DMS79 treated with DMSO at 0.1 percent for 48 hours (cell line): ENCODE measurements around the gene PRPF19.

ENCODE experiments used
- DNase-seq: peaks from one replicate; lab custom pipeline; 2025; lab: John Stamatoyannopoulos, UW

PRPF19 gene

DNA sequence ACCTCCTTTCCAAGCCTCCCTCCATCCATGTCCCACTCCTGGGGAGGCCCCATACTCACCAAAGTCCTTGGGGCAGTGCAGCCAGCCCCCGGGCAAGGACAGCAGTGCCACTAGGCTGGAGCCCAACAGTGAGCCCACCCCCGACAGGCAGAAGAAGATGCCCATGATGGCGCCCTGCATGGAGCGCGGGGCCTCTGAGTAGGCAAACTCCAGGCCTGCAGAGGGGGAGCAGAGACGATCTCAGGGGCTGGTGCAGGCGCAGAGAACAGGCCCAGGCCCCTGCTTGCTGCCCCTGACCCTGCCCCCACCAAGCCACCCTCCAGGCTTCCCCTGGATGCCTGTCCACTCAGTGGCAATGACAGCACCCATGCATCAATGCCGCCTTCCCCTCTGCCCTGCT, 31.4 kb upstream of the PRPF19 start:
- DNase-seq, result no peak

DNA sequence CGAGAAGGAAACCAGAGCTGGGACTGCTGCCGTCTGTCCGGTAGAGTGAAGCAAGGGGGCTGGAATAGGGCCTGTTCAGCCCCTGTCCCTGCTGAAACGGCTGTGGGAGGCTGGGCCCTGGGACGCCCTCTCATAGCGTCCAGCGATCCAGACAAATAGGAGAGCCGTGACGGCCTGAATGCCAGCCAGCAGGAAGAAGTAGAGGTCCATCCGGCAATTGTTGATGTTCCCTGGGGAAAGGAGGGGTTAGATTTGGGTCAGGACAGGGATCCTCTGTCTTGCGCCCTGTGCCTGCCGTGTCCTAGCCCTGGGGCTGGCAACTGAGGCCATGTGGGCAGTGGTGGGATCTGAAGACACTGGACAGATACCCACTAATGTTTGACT, 30.8 kb upstream of the PRPF19 start:
- DNase-seq, result no peak

DNA sequence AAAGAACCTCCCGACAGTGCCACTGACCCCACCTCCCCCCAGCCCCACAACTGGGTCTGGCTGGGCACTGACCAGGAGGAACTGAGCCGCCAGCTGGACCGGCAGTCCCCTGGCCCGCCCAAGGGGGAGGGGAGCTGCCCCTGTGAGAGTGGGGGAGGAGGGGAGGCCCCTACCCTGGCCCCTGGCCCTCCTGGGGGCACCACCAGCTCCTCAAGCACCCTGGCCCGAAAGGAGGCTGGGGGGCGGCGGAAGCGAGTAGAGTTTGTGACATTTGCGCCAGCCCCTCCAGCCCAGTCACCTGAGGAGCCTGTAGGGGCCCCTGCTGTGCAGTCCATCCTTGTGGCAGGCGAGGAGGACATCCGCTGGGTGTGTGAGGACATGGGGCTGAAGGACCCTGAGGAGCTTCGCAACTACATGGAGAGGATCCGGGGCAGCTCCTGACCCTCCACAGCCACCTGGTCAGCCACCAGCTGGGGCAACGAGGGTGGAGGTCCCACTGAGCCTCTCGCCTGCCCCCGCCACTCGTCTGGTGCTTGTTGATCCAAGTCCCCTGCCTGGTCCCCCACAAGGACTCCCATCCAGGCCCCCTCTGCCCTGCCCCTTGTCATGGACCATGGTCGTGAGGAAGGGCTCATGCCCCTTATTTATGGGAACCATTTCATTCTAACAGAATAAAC, 30.2 kb upstream of the PRPF19 start:
- no peak for DNase-seq

DNA sequence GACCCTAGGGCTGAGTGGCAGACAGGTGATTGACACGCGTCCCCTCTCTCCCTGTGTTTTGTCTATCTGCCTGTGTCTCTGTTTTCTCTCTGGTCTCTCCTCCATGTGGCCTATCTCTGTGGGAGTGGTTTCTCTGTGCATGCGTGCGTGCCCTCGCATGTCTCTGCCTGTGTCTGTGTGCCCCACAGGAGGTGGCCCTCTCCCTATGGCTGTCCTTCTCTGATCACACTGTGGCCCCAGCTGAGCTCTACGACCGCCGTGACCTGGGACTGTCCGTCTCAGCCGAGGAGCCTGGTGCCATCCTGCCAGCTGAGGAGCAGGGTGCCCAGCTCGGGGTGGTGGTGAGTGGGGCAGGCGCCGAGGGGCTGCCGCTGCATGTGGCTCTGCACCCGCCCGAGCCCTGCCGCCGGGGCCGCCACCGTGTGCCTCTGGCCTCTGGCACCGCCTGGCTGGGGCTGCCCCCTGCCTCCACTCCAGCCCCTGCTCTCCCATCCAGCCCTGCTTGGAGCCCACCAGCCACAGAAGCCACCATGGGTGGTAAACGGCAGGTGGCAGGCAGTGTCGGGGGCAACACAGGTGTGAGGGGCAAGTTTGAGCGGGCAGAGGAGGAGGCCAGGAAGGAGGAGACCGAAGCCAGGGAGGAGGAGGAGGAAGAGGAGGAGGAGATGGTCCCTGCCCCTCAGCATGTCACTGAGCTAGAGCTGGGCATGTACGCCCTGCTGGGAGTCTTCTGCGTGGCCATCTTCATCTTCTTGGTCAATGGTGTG, 29.5 kb upstream of the PRPF19 start:
- no peak for DNase-seq

DNA sequence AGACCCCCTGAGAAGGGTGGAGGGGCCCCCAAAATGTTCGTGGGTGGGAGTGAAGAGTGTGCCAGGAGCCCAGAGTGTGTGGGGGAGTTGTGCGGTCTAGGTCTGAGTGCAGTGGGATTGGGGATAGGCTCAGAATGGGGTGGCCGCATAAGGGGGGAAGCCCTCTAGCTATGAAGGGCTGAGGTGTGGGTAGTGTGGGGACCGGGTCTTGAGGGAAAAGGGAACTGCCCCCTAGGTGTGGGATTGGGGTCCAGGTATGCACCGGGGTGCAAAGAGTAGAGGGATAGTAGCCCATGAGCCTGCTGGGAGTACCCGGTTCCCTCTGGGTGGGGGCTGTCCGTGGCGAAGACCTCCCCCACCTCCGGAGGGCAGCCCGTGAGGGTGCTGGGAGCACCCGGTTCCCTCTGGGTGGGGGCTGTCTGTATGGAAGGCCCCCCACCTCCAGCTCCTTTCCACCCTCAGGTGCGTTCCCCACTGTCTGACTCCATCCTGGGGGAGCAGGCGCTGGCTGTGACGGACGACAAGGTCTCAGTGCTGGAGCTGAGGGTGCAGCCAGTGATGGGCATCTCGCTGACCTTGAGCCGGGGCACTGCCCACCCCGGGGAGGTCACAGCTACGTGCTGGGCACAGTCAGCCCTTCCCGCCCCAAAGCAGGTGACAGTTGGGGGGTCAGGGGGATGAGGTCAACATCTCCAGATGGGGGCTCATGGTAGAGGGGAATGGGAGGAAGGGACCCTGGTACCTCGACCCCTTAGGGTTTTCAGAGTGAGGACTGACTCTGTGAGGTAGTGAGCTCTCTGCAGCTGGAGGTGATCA, 28.6 kb upstream of the PRPF19 start:
- no peak for DNase-seq

DNA sequence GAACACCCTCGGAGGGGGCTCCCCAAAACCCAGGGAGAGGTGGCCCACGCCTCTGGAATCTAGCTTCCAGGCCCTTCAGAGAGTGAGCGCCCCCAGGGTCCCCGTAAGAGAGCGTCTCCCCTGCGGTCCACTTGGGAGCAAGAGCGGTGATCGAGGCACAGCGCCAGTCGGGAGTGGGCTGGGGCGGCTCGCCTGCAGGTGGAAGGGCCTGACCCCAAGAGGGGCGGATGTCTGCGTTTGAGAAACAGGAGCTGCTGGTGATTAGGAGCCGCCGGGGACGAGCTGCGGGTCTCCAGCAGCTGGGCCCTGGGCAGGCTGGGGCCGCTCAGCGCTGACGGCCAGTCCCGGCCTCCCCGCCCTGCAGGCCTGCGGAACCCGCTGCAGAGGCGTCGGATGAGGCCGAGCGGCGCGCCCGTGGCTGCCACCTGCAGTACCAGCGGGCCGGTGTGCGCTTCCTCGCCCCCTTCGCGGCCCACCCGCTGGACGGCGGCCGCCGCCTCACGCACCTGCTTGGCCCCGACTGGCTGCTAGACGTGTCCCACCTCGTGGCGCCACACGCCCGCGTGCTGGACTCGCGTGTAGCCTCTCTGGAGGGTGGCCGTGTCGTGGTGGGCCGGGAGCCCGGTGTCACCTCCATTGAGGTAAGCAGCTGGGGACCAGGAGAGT, 27.9 kb upstream of the PRPF19 start:
- no peak for DNase-seq

DNA sequence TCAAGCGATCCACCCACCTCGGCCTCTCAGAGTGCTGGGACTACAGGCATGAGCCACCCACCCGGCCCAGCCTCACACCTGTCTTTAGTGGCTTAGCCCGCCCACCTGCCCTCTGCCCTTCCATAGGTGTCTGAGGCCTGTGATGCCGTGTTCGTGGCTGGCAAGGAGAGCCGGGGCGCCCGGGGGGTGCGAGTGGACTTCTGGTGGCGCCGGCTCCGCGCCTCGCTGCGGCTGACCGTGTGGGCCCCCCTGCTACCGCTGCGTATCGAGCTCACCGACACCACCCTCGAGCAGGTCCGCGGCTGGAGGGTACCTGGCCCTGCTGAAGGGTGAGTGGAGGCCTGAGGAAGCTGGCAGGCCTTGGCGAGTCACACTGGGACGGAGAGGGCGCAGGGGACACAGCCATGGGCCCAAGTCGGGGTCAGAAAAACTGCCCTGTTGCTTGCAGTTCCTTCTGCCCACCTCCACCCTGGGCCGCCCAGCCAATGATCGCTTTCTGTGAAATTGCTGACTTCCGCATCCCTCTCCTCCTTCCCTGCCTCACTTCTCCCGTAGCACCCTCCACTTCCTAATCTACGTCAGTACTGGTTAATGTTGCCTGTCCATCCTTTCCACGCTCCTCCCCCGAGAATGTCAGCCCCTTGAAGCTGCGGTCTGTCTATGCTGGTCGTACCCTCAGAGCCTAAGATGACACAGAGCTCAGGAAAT, 27.2 kb upstream of the PRPF19 start:
- no peak for DNase-seq

DNA sequence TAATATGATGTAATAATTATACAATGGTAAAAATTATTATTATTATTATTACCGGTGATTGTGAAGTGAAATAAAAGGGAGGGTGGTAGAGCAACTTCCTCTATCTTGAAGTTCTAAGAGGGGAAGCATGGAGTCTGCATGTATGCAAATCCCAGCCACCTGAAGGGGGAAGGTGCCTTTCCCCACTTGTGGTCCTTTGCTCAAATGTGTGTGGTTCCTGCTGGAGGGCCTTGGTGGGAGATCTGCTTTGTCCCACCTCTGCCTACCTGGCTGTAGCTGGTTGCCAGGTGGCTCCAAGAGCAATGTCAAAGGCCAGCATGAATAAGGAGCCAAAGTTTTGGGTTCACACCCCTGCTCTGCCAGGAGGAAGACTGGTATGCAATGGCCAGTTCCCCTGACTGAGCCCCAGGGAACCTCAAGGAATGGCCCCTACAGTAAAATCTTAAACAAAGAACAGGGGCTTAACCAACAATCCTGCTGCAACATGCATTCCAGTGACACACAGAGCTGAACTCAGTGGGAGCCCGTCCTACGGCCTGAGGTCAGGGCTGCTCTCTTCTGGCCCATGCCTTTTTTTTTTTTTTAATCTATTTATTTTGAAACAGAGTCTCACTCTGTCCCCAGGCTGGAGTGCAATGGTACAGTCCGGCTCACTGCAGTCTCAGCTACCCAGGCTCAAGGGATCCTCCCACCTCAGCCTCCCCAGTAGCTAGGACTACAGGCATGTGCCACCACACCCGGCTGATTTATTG, 26.4 kb upstream of the PRPF19 start:
- no peak for DNase-seq

DNA sequence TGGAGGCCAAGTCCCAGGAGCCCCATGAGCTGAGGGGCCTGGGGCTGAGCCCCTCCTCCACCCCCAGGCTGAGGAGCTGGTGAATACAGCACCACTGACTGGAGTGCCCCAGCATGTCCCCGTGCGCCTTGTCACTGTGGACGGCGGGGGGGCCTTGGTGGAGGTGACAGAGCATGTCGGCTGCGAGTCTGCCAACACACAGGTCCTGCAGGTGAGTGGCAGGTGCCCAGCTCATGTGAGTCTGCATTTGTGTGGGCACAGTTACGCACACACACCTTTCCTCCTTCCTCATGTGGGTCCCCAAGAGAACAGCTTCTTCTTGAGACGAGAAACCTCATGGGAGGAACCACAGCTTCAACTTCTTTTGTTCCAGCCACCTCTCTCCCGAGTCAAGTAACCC, 25.5 kb upstream of the PRPF19 start:
- DNase-seq, result no peak

DNA sequence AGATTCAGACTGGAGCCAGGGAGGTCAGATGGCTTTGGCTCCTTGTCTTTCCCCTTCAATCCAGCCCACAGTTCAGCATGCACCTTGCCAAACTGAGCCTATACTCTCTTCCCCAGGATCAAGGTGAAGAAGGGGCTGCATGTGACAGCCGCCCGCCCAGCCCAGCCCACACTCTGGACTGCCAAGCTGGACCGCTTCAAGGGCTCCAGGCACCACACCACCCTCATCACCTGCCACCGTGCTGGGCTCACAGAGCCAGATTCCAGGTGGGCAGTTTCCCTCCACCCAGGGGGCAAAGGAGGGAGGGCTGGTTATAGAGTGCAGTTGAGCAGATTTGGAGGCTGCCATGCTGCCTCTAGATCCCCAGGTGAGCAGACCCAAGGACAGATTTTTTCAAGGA, 24.0 kb upstream of the PRPF19 start:
- no peak for DNase-seq

DNA sequence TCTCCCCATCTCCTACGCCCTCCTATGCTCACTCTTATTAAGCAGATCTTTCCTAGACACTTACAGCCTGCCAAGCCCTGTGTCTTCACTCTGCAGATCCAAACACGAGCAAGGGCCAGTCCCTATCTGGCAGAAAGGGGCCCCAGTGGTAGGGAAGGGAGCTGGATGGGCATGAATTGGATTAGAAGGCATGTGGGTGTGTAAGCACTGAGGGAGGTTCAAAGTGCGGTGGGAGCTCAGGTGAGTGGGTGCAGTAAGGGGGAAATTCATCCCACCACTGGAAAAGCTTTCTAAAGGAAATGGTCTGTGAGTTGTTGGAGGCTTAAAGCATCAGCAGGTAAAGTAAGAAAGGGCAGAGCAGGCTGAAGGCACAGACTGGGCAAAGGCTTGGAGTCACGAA, 23.4 kb upstream of the PRPF19 start:
- no peak for DNase-seq

DNA sequence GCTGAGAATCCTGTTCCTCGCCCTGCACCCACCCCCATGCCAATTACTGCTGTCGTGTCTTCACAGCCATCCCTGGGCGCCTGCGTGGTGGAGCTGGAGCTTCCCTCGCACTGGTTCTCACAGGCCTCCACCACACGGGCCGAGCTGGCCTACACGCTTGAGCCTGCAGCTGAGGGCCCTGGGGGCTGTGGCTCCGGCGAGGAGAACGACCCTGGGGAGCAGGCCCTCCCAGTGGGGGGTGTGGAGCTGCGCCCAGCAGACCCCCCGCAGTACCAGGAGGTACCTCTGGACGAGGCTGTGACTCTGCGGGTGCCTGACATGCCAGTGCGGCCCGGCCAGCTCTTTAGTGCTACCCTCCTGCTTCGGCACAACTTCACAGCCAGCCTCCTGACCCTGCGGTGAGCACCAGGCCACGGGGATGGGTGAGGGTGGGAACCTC, 22.2 kb upstream of the PRPF19 start:
- no peak for DNase-seq

DNA sequence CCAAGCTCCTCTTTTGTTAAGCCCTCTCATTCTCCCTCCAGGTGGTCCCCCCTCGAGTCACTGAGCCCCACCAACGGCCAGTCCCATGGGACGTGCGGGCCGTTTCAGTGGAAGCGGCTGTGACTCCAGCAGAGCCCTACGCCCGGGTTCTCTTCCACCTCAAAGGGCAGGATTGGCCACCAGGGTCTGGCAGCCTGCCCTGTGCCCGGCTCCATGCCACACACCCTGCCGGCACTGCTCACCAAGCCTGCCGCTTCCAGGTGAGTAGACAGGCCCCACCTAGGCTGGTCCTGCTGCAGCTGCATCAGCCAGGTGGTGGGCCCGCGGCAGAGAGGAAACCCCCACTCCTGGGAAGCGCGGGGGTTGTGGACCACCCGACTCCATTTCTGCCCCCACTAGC, 21.2 kb upstream of the PRPF19 start:
- no peak for DNase-seq

DNA sequence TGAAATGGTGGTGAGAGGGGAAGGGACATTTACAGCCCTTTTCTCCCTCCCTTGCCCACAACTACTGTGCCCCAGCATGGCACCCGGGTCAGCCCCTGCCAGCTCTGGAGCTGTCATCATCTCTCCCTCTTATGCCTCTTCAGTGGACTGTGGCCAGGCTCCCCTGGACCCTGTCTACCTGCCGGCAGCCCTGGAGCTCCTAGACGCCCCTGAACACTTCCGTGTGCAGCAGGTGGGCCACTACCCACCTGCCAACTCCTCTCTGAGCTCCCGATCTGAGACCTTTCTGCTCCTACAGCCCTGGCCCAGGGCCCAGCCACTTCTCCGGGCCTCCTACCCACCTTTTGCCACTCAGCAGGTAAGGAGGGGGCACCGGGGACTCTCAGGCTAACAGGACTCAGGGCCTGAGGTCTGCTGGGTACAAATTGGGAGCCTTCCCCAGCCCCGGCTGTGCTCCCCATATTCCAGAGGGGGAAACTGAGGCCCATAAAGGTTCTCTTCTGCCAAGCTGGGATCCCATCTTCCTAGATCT, 20.7 kb upstream of the PRPF19 start:
- DNase-seq, result peak; percentile 50

DNA sequence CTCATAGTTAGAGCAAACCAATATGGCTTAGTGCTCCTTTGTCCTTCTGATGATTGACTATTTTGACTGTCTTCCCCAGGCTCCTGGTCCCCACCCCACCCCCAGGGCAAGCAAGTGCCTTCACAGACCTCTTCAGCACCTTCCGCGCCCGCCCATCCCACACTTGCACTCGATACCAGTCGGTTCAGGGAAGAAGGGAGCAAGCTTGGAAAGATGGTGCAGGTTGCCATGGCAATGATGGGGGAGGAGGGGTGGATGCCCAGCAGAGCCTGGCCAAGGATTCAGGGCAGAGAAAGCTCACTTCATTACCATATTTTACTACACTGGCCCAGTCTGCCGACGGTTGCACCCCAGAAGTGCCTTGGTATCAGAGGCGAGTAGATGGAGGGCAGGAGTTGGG, 20.1 kb upstream of the PRPF19 start:
- no peak for DNase-seq

DNA sequence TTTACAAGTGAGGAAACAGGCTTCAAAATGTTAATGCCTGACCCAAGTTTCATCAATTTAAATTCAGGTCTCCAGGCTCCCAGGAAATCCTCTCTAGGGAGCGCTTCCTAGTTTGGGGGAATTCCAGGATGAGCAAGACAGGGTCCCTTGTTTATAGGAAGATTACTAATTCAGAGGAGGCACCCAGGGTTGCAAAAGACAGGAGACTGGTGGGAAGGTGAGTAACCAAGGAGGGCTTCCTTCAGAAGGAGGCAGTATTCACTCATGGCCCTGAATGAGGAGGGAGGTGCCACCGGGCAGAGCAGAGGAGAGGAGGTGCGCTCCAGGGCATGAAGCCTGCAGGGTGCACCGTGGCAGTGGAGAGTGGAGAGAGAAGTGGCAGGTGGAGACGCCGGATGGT, 19.5 kb upstream of the PRPF19 start:
- peak; percentile 12 for DNase-seq

DNA sequence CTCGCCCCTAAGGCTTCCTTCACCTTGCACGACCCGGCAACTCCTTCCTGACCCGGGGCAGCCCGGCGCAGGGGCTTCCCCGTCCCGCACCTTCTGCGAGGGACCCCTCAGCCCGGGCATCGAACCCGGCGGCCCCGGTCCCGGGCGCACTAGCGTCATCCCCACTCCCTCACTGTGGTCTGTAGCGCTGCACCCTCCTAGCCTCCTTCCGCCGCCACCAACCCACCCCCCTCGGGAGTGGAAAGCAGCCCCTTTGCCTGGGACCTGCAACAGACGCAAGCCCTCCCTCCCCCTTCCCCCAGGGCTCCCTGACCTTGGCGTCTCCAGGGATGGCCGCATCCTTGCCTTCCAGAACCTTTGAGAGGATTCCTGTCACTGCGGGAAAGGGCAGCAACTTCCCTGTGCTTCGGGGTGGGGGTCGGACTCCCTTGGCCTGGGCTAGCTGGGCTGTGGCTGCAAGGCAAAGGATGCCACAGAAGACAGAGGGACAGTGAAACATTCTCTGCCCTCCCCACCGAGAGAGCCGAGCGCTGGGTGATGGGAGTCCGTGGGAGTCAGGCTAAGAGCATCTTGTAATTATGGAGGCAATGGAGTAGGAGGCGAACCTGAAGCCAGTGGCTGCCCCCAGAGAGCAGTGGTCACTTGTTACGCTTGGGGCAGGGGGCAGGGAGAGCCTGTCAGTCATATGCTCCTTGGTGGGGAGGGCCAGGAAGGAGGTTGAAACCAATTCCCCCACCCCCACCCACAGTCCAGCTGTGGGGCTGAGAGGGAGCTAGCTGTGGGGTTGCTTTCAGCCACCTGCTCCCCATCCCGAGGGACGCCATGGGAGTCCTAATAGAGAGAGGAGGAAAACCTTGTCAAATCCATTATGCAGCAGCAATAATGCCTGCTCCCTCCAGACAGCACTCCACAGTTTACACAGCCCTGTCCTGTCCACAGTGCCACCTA, 18.8 kb upstream of the PRPF19 start:
- peak; percentile 18 for DNase-seq

DNA sequence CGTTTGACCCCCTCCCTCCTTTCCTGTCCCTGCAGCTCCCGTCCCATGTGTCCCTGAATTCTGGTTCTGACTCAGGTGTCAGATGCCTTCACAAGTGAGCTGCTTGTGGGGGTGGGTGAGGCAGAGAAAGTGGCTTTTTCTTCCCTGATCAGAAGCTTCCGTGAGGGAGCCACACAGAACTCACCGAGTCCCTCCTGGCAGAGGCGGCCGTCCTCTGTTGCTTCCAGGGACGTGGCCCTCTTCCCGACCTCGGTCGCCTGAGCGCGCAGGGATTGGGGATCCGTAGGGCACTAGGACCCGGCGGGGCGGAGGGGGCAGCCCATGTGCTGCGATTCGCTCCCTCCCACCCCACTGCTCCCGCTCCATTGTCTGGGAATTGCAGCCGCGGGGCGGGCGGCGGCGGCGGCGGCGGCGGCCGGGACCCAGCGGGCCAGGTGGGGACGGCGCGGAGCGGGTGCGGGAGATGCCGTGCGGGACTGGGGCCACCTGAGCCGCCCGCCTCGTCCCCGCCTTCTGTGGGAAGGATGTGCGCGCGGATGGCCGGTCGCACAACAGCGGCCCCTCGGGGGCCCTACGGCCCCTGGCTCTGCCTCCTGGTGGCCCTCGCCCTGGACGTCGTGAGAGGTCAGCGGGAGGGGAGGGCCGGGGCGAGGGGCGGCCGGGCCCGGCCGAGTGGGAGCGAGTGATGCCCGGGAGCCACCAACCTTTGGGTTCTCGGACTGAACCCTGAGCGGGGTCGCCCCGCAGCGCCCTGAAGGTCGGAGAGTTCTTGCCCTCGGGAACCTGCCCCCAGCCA, 17.9 kb upstream of the PRPF19 start, which contains the start of gene TMEM132A:
TMEM132A (plus strand) TSS at position 351 of the 796 bp plus-strand sequence; CDS start at position 525, 174 bp downstream.
- DNase-seq, result peak; percentile 55

DNA sequence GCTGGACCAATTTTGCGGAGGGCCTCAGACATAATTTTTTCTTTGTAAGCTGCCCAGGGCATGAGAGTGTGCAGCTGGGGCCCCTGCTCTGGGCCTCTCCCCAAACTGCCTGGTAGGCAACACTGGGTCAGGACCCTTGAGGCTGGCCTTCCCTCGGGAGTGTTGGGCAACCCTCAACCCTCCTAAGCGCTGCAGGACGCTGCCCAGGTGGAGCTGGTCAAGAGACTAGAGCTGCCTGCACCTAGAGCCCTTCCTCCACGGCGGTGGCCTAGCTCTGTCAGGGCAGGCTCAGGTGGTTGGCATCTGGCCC, 17.4 kb upstream of the PRPF19 start:
- DNase-seq, result no peak
